Activated CD8-positive, alpha-beta T cell treated with anti-CD3 and anti-CD28 coated beads for 36 hours (primary cell): ENCODE data around the gene SENP2. TPM values are rescaled to one million over a fixed set of nuclear protein-coding genes. Genes with fewer than 3 reads are reported as not detected.

Experiments used
- total RNA-seq, 2 experiments: library from RNA; stranded (reverse); gene quantifications; one replicate each; pipeline ENCODE4 v1.2.3, GENCODE V29; 2021

Gene SENP2
- total RNA-seq, 2 experiments from 2014 or later, result 22.5 to 28.4 TPM

Other genes starting within 250 kb of the SENP2 start
- 10 to 100 TPM in 1 of 2 experiments, 1 to 10 TPM in 1; 8.9 to 10.2 TPM for gene MAP3K13, start 223.2 kb upstream of the SENP2 start, total RNA-seq
- gene TMEM41A, start 87.3 kb upstream of the SENP2 start, total RNA-seq, result 10 to 100 TPM; 21.5 to 24.5 TPM
- not detected for gene LIPH, start 33.7 kb upstream of the SENP2 start, total RNA-seq
- under 1 TPM; 0.52 to 0.65 TPM for gene IGF2BP2, start 238.7 kb downstream of the SENP2 start, total RNA-seq